ENCODE measurements around the gene DNLZ. TPM values are rescaled to one million over a fixed set of nuclear protein-coding genes. Genes with fewer than 3 reads are reported as not detected.

Gene DNLZ
- total and polyA plus RNA-seq, 10 of the 15 experiments (the other 5 are each of a cell fraction or from before 2014, with no cell fraction given), result 0.66 to 29.7 (median 14.7) TPM; not detected in 1

- Histone ChIP-seq H4K20me1 (ENCODE audit: control insufficient read depth, insufficient read depth) (no peaks in the 10 kb centered on the region), H3K27me3 (replicated peaks in 1 of 2; ENCODE audit: control insufficient read depth in 2 of 2, insufficient read depth in 2 of 2, low read length in 1 of 2) (no peaks in the 10 kb centered on the region), H3K4me1 (ENCODE audit: control insufficient read depth, insufficient read depth, low read length) (peaks cover 13% of the 10 kb centered on the region), H3K4me3 (no peak overlapping the region), H3K4me2 (ENCODE audit: control insufficient read depth, insufficient read depth) (no peak overlapping the region), H3K9me3 (replicated peaks; ENCODE audit: control insufficient read depth, insufficient read depth, low read length) (no peaks in the 10 kb centered on the region; the same call in 2 of the 3 replicates), H3K36me3 (ENCODE audit: control insufficient read depth in 2 of 2, insufficient read depth in 2 of 2, low read length in 1 of 2) (peaks cover 0 to 1% of the 10 kb centered on the region in 2 experiments; a peak in 2 of 4 replicates), H3K27ac (ENCODE audit: control insufficient read depth, insufficient read depth) (no peak overlapping the region), H3K9ac (ENCODE audit: control insufficient read depth, insufficient read depth, low read length) (no peak overlapping the region), H2AFZ (ENCODE audit: control insufficient read depth, low read depth, low read length) (no peak overlapping the region), H3K79me2 (ENCODE audit: control insufficient read depth, insufficient read depth, low read length) (no peaks in the 10 kb centered on the region)
- ChIA-PET CTCF (interaction anchor here (1.5 kb wide), 1 partner anchor 52 kb away, joined by 3 read pairs; no protein-coding TSS in a partner anchor), RAD21 (ENCODE audit: unreplicated experiment) (no interaction called here), SMC1A (ENCODE audit: uncharacterized antibody, unreplicated experiment) (no interaction called here), POLR2A (no interaction called here)
- WGBS (ENCODE audit: insufficient coverage, insufficient replicate concordance, low lambda C conversion rate, missing lambda C conversion rate), result 80% methylated on average over 44 of the region's 45 CpGs
- in situ Hi-C loops (cut with MboI) (no loop called here), intact Hi-C loops (cut with micrococcal nuclease; ENCODE audit: unreplicated experiment) (no loop called here)
- BruUV-seq (replicated peaks), result no TSS peak
- no peak for FAIRE-seq
- no peak for ATAC-seq
- no peak for DNase-seq (ENCODE audit: low read depth, low spot score)
- TF ChIP-seq POLR2A (IDR thresholded peaks at IDR 0.05; ENCODE audit: low read depth, low read length), result no peak
- TF ChIP-seq IRF4 (IDR thresholded peaks at IDR 0.05; ENCODE audit: low read depth, low read length), result no peak
- no peak for TF ChIP-seq PKNOX1 (IDR thresholded peaks at IDR 0.05)
- TF ChIP-seq LARP7 (IDR thresholded peaks at IDR 0.05), result no peak
- no peak for TF ChIP-seq RUNX3 (IDR thresholded peaks at IDR 0.05; ENCODE audit: low read length)
- TF ChIP-seq IRF5 (IDR thresholded peaks at IDR 0.05; ENCODE audit: borderline replicate concordance), result no peak
- no peak for TF ChIP-seq ETV6 (conservative IDR thresholded peaks at IDR 0.05 in 1 of 2, IDR thresholded peaks at IDR 0.05 in 1 of 2; ENCODE audit: borderline replicate concordance in 1 of 2, low read depth in 1 of 2)
- TF ChIP-seq EZH2 (IDR thresholded peaks at IDR 0.05; ENCODE audit: borderline replicate concordance, control insufficient read depth, low read depth, low read length), result no peak
- no peak for TF ChIP-seq HSF1 (IDR thresholded peaks at IDR 0.05; ENCODE audit: low read depth, low read length)
- no peak for TF ChIP-seq CHD4 (IDR thresholded peaks at IDR 0.05)
- TF ChIP-seq HDAC6 (IDR thresholded peaks at IDR 0.05; ENCODE audit: unreplicated experiment), result no peak
- no peak for TF ChIP-seq ATF3 (IDR thresholded peaks at IDR 0.05; ENCODE audit: borderline replicate concordance, extremely low read depth, low read depth, low read length)
- no peak for TF ChIP-seq NKRF (conservative IDR thresholded peaks at IDR 0.05)
- TF ChIP-seq STAT3 (IDR thresholded peaks at IDR 0.05; ENCODE audit: low read depth, low read length), result no peak
- no peak for TF ChIP-seq ELK1 (IDR thresholded peaks at IDR 0.05; ENCODE audit: low read depth, low read length)
- no peak for TF ChIP-seq FOXK2 (IDR thresholded peaks at IDR 0.05)
These were observed 4.0 kb upstream of the DNLZ start for GRCh38 chr9:136367296-136368145.

Data from GM12878 (cell line).